AG10803 (cell line): ENCODE results near the gene CEP55.
A peak's percentile ranks its signal among the peaks of the same experiment; 100 is the strongest.

Source experiments
- DNase-seq: peaks from one replicate; pipeline ENCODE4 v3.0.0; 2010; ENCODE audit warnings: low read depth
- H3K4me3 ChIP-seq: 2 replicates; pipeline ENCODE4 v1.5.1; 2011; ENCODE audit warnings: mild to moderate bottlenecking, low read length, control low read depth
- TF ChIP-seq, protein P1 (sequence below): conservative IDR thresholded peaks from 2 replicates; pipeline ENCODE4 v1.5.1; 2011; ENCODE audit warnings: mild to moderate bottlenecking, low read length, control low read depth, inconsistent platforms

CEP55 gene

DNA sequence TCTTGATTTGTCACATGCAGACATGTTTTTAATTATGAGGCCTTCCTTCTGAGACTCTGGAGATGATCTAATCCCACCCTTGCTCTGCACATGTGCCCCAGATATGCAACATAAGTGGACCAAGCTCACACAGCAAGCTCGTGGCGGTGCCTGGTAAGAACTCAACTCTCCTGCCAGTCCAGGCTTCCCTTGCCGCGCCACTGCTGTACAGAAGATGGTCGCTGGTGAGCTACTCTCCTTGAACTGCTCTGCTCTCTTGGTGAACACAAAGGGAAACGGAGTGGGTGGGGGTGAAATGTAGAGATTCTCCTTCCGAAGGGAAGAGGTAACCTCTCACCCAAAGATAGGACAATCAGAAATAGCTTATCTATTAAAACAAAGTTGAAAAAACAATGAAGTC, 39.9 kb upstream of the CEP55 start:
- no peak overlapping the region for H3K4me3 ChIP-seq
- DNase-seq = peak; percentile 85
- TF ChIP-seq, protein P1, sequence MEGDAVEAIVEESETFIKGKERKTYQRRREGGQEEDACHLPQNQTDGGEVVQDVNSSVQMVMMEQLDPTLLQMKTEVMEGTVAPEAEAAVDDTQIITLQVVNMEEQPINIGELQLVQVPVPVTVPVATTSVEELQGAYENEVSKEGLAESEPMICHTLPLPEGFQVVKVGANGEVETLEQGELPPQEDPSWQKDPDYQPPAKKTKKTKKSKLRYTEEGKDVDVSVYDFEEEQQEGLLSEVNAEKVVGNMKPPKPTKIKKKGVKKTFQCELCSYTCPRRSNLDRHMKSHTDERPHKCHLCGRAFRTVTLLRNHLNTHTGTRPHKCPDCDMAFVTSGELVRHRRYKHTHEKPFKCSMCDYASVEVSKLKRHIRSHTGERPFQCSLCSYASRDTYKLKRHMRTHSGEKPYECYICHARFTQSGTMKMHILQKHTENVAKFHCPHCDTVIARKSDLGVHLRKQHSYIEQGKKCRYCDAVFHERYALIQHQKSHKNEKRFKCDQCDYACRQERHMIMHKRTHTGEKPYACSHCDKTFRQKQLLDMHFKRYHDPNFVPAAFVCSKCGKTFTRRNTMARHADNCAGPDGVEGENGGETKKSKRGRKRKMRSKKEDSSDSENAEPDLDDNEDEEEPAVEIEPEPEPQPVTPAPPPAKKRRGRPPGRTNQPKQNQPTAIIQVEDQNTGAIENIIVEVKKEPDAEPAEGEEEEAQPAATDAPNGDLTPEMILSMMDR = no peak

DNA sequence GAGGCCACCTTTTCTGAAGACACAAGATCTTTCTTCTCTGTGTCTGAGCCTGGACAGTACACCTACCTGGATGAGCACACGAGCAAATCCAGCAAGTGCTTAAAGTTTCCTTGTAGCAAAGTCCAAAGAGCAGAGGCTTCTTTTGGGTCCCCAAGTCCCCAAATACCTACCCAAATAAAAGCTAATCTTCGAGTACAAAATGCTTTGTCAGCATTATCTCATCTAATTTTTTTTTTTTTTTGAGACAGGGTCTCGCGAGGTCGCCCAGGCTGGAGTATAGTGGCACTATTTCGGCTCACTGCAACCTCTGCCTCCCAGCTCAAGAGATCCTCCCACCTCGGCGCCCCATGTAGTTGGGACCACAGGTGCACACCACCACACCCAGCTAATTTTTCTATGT, 38.9 kb upstream of the CEP55 start:
- TF ChIP-seq, protein P1 = no peak
- DNase-seq = no peak
- no peak overlapping the region for H3K4me3 ChIP-seq

DNA sequence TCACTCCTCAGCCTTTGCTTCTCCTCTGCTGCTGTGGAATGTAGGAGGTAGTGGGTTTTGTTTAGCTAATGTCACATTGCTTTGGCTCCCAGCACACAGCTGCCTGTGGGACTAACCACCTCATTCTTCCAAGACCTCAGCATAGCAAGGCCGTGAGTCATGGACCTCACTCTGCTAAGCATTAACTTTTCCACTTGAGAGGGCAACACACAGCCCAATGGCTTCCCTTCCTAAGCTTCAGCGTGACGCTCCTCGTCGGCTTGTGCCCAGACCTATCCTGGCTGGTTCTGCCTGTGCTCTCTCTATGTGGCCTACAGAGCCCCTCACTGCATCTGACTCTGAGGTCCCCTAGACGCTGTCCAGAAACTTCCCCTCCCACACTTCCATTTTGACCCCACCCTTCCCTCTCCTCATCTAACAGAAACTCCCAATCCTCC, 37.6 kb upstream of the CEP55 start:
- DNase-seq = peak; percentile 100
- no peak overlapping the region; the same call in 1 of the 2 replicates for H3K4me3 ChIP-seq
- TF ChIP-seq, protein P1 = no peak; the same call in 1 of the 2 replicates

DNA sequence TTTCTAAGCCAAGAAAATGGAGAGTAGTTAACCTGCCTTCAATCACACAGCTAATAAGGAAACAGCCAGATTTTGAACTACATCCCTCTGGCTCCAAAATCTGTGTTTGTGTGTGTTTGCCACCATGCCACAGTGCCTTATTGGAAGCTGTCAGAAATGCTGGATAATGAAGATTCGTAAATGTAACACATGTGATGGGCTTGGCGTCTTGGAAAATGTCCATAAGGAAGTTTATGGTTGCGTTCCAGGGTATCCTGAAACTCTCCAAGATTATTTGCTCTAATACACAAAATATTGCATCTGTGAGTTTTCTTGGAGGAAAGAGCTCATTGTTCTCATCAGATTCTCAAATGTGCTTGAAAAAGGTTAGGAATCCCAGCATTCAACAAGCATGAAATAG, 36.9 kb upstream of the CEP55 start:
- TF ChIP-seq, protein P1 = no peak
- H3K4me3 ChIP-seq = no peak overlapping the region
- no peak for DNase-seq

DNA sequence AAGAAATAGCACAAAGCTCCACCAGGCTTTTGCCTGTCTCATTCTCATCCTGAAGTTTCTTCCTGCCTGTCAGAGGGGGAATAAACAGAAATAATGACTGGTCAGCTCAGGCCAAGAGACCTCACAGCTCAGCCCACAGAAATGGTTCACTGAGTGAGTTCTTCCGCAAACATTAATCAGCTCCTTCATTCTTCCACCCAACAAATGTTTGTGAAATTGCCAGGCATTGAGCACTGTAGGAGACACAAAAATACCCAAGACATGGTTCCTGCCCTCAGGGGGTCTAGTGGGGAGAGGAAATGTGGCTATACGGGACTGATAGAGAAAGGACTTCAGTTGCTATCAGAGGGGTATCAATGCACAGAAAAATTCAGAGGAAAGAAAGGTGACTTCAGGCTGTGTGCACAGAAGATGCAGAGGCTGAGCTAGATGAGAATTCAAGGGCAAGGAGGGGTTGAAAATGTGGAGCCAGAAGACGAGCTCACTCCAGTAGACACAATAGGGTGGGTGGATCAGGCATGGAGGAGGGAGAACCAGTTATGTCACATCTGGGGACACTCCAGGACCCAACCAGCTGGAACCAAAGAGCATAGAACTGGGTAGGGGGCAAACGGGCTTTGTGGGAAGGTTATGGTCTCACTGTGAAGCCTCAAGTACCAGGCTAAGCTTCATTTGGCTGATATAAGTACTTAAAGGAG, 35.2 kb upstream of the CEP55 start:
- TF ChIP-seq, protein P1 = no peak

DNA sequence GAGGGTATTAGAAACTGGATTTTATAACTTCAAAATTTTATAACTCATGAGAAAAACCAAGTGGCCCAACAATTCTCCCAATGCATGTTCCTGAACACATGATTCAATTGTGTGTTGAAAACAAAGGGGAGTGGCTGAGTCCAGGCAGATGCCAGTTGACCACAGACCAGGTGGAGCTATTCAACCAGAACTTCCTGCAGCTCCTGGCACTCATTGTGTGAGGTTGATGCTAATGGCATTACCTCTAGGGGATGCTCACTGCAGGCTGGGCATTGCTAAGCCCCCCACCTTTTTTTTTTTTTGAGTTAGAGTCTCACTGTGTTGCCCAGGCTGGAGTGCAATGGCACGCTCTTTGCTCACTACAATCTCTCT, 34.6 kb upstream of the CEP55 start:
- DNase-seq = peak; percentile 82
- TF ChIP-seq, protein P1 = no peak; the same call in 1 of the 2 replicates
- H3K4me3 ChIP-seq = no peak overlapping the region

More for the DNA sequence above, 35.2 kb upstream of the CEP55 start:
- DNase-seq = peak; percentile 87
- no peak overlapping the region for H3K4me3 ChIP-seq

DNA sequence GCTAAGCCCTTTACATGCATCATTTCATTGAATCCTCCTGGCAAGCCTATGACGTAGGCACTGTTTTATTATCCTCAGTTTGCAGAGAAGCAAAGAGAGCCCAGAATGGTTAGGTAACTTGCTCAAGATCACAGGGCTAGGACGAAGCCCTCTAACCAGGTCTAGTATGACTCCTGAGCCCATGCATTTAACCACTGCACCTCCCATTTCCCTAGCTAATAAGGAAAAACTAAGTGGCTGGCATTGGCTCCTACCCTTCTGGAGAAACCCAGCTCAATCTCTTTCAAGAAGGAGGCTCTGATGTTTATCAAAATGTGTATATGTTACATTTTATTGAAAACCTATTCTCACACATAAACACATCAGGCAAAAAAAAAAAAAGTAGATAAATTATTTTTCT, 34.0 kb upstream of the CEP55 start:
- TF ChIP-seq, protein P1 = no peak
- DNase-seq = no peak
- H3K4me3 ChIP-seq = no peak overlapping the region
